Stimulated activated CD4-positive, alpha-beta T cell treated with anti-CD3 and anti-CD28 coated beads, Interleukin-15, amount 100 ng/mL, for 24 hours (primary cell): ENCODE measurements around the gene IPO4.

Source experiments
- DNase-seq: peaks from one replicate; pipeline ENCODE4 v3.0.0-alpha.2; 2020

Gene IPO4

DNA sequence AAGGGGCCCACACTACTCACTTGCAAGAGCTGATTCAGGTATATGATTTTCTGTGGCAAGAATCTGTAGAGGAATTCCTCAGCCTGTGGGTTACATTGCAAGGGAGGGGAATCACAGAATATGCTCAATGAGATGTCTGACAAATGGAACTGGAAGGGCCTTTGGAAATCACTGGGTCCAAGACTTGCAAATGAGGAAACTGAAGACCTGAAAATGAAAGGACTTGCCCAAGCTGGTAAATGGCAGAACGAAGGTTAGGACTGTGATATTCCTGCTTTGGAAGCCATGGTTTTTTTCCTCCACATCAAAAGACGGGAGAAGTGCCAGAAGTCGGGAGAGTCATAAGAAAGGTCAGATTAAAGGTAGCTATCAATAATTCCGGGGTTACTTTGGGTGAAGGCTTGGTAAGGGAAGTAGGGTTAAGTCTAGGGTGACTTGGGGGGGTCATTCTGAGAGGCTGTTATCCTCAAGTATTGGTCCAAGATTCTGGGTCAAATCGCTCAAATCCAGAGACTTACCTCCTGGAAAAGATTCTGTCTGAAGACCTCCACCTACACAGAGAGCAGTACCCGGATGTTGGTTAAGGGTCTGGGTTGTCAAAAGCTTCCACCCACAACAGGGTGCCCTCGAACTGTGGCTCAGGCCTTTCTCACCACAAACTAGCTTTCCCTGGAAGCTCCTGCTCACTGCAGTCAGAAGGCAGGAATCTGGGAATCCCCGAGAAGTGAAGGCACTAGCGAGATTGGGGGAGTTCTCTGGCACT is 42.7 kb downstream of the IPO4 start:
- no peak for DNase-seq

GRCh38 chr14:24145219-24145618 is 43.4 kb downstream of the IPO4 start:
- DNase-seq = no peak

- DNase-seq = no peak
Observed at GRCh38 chr14:24144451-24144850, 44.2 kb downstream of the IPO4 start.

GRCh38 chr14:24143511-24143910 is 45.1 kb downstream of the IPO4 start:
- DNase-seq = no peak

- peak; percentile 100 for DNase-seq
Observed at GRCh38 chr14:24141097-24141880, 47.3 kb downstream of the IPO4 start, which contains the start of gene EMC9. Gene EMC9 (minus strand): TSS chr14:24141591. CDS start chr14:24141304, 287 bp downstream.

DNA sequence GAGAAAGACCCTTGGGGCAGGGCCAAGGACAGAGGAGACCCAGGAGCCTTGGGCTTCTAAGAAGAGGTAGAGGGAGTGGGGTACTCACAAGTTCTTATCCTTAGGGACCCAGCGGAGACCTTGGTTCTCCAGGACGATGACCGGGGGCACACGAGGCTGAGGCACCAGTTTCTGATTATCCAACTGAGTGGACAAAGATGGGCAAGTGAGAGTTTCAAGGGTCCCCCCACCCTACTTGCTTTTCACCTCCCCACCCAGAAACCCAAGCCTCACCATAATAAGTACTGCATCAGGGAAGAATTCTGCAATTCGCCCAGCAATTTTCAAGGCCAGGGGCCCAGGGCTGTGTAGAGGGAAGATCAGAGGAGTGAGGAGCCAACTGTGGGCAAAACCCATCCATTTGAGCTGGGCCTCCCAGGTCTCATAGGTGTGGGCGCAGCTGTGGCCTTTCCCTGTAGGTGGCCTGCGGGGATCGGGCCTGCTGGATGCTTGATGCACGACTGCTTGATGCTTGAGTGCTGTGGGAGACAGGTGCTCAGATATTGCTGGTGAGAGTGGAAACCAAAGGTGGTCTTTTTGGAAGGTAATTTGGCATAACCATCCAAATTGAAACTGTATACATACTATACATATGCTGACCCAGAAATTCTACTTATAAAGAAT is 49.2 kb downstream of the IPO4 start:
- DNase-seq = peak; percentile 54

- no peak for DNase-seq
Observed at GRCh38 chr14:24138396-24139271, 50.0 kb downstream of the IPO4 start.

DNA sequence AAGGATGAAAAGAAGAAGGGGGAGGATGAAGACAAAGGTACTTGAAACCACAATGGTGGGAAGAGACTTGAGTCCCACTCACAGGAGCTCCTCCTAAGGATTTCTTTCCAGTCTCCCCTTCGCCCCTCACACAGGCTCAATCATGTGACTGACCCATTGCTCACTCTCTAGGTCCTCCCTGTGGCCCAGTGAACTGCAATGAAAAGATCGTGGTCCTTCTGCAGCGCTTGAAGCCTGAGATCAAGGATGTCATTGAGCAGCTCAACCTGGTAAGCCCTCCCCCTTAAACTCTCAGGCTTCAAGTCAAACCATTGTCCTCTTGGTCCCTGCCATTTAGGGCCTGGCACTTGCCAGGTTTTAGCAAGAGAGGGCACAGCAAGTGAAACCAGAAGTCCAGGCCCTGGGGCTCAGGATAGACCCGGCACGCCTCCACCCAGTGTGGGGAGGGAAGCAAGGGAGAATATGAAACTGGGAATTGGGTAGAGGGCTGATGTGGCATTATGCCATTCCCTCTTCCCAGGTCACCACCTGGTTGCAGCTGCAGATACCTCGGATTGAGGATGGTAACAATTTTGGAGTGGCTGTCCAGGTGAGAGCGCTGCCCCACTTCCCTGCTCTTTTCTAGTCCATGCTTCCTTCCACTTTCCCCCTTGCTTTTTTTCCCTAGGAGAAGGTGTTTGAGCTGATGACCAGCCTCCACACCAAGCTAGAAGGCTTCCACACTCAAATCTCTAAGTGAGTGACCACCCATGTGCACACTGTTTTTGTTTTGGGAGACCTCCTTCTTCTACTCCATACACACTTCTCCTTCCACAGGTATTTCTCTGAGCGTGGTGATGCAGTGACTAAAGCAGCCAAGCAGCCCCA is 50.9 kb downstream of the IPO4 start:
- DNase-seq = no peak

GRCh38 chr14:24136684-24137528 is 51.7 kb downstream of the IPO4 start:
- peak; percentile 46 for DNase-seq

DNA sequence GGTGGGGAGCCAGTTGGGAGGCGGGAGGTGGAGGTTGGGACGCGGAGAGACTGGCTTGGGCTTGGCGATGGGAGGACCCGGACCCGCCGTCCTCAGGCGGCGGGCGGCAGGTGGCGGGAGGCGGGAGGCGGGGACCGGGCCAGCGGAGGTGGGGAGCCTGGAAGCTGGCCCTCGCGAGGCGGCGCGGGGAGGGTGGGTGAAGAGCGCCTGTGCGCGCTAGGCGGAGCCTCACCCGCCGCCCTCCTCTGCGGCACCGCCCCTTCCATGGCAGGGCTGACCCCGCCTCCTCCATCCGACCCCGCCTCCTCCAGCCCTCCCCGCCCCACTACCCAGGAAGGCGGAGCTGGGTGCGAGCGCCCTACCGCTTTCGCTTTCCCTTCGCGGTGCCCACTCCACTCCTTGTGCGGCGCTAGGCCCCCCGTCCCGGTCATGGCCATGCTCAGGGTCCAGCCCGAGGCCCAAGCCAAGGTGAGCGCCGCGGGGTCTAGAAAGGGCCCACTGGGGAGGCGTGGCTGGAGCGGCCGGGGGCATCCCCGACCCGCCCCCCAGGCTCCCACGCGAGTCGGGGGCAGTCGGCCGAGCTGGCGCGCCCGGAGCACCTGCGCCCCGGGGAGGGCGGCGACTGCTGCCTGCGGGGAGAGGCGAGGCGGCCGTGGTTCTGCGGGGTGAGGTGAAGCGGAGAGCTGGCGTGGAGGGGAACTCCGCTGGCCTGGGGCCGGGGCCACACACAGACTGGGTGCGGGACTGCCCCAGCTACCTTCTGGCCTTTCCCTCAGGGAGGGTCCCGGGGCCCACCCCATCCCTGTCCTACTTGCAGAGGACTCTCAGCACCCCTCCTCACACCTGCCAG is 52.6 kb downstream of the IPO4 start, which contains the start of gene PSME1:
TSS of gene PSME1 (plus strand) at position 361 of the 850 bp plus-strand sequence. CDS start at position 430, 69 bp downstream.
- peak; percentile 94 for DNase-seq

GRCh38 chr14:24135584-24135833 is 53.1 kb downstream of the IPO4 start:
- no peak for DNase-seq

- no peak for DNase-seq
Observed at GRCh38 chr14:24133735-24134134, 54.9 kb downstream of the IPO4 start.

- no peak for DNase-seq
Observed at GRCh38 chr14:24132976-24133375, 55.6 kb downstream of the IPO4 start.

DNA sequence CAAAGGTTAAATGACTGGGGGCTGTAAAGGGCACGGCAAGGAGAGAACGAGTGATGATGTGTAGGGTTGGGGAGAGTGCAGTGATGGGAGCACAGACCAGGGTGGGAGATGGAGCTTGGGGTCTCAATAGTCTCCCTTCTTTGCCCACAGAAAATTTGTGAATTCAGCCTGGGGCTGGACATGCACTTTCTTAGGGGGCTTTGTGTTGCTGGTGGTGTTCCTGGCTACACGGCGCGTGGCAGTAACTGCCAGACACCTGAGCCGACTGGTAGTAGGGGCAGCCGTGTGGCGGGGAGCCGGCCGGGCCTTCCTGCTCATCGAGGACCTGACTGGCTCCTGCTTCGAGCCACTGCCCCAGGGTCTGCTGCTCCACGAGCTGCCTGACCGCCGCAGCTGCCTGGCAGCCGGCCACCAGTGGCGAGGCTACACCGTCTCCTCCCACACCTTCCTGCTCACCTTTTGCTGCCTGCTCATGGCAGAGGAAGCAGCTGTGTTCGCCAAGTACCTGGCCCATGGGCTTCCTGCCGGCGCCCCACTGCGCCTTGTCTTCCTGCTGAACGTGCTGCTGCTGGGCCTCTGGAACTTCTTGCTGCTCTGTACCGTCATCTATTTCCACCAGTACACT is 56.4 kb downstream of the IPO4 start:
- peak; percentile 44 for DNase-seq

DNA sequence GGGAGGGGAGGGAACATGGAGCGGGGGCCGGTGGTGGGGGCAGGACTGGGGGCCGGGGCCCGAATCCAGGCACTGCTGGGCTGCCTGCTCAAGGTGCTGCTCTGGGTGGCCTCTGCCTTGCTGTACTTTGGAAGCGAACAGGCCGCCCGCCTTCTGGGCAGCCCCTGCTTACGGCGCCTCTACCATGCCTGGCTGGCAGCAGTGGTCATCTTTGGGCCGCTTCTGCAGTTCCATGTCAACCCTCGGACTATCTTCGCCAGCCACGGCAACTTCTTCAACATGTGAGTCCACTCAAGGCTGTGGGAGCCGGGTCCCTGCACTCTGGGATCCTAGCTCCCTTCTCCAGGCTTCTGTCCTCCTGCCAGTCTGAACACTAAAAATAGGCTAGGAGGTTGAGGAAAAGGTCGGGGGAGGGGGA is 57.1 kb downstream of the IPO4 start:
- DNase-seq = no peak

- DNase-seq = no peak
Observed at GRCh38 chr14:24130717-24131548, 57.7 kb downstream of the IPO4 start.

DNA sequence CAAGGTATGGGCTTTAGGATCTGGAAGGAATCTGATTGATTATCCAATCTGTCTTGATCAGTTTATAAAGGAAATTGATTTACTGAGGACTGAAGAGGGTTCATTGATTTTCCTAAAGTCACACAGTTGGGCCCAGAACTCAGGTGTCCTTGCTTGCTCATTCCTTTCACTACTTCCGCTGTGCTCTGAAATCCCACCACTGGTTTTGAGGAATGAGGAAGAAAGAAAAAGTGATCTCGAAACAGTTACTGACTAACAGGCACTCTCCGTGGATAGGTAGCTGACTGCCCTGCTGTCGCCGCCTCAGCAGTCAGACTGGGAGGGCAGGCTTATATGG is 58.3 kb downstream of the IPO4 start, which contains the start of gene FITM1:
TSS of gene FITM1 (plus strand) at position 280 of the 337 bp plus-strand sequence. CDS start 905 bp downstream, outside the sequence.
- DNase-seq = no peak
